ENCODE measurements around the gene CHST11. TPM values are rescaled to one million over a fixed set of nuclear protein-coding genes. Genes with fewer than 3 reads are reported as not detected.
A peak's percentile ranks its signal among the peaks of the same experiment; 100 is the strongest.

CHST11 gene
- total and polyA plus RNA-seq, 10 of the 15 experiments (the other 5 are each of a cell fraction or from before 2014, with no cell fraction given), result 1.9 to 38.1 (median 17.2) TPM

DNA sequence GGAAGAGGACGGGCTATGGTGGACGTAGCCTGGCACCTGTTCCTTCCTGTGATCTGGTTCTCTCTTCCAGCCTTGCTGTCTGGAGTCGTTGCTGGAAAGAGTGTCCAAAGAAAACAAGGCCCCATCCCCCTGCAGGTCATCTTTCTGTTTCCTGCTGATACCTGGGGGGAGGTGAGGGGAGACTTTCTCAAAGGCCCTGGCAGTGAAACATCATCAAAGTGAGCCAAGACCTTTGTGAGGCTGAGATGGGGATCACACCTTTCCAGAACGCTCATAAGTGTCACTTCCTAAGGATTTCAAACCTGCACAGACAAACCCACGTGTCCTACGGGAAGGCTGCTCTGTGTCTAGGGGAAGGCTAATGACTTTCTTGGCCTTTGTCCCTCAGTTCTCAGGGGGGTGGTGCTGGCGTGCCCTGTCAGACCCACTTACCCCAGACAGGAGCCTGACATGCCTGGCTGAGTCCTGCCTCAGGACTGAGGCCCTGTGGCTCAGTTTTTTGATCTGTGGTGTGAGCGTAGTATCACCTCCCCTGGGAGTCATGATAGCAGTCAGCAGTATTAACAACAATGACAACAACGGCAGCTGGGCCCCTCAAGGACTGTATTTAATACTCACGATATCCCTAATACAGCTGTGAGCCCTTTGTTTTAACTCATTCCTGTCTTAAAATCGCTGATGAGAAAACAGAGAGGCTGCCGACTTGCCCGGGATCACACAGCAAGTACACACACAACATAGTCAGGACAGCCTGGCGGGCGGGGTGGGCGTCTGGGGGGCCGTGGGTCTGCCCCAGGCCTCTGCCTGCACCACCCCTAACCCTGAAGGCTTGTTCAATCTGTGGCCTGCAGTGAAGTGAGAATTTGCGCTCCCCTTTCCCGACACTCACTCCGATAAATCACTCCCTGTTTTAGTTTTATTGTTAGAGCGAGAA, 266.1 kb downstream of the CHST11 start (continued):
- TF ChIP-seq NKRF (conservative IDR thresholded peaks at IDR 0.05) (no peak), RELB (IDR thresholded peaks at IDR 0.05; ENCODE audit: low read depth) (peak; percentile 43; the same call in 1 of the 2 replicates), TBL1XR1 (IDR thresholded peaks at IDR 0.05; ENCODE audit: low read depth, low read length) (no peak), HDGF (IDR thresholded peaks at IDR 0.05) (peak; percentile 41; the same call in 1 of the 2 replicates), NFYB (IDR thresholded peaks at IDR 0.05; ENCODE audit: insufficient read depth, low read depth, low read length) (no peak)

DNA sequence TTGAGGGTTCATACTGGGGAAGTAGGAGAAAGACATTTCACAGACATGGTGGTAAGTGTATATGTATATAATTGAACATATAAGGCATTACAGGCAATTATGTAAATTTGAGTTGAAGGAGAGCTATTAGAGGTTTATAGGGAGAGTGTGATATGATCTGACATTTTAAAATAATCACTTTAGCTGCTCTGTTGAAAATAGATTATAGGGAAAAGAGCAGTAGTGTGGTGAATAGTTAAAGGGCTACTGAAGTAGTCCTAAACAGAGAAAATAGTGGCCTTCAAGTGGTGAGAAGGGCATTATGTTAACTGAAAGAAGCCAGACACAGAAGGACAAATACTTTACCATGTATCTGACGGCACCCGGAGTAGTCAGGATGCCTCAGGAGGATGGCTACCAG, 267.1 kb downstream of the CHST11 start:
- no peak for DNase-seq (ENCODE audit: low read depth, low spot score)
- Histone ChIP-seq H3K27ac (ENCODE audit: control insufficient read depth, insufficient read depth) (no peak overlapping the region), H3K36me3 (ENCODE audit: control insufficient read depth in 2 of 2, insufficient read depth in 2 of 2, low read length in 1 of 2) (peaks cover 0 to 1% of the 10 kb centered on the region in 2 experiments; a peak in 2 of 4 replicates), H3K9me3 (replicated peaks; ENCODE audit: control insufficient read depth, insufficient read depth, low read length) (no peaks in the 10 kb centered on the region), H3K27me3 (replicated peaks in 1 of 2; ENCODE audit: control insufficient read depth in 2 of 2, insufficient read depth in 2 of 2, low read length in 1 of 2) (no peaks in the 10 kb centered on the region), H3K9ac (ENCODE audit: control insufficient read depth, insufficient read depth, low read length) (no peak overlapping the region), H3K4me1 (ENCODE audit: control insufficient read depth, insufficient read depth, low read length) (peaks cover 35% of the 10 kb centered on the region), H4K20me1 (ENCODE audit: control insufficient read depth, insufficient read depth) (no peaks in the 10 kb centered on the region), H3K4me3 (no peak overlapping the region), H3K4me2 (ENCODE audit: control insufficient read depth, insufficient read depth) (no peak overlapping the region), H3K79me2 (ENCODE audit: control insufficient read depth, insufficient read depth, low read length) (peaks cover 14% of the 10 kb centered on the region), H2AFZ (ENCODE audit: control insufficient read depth, low read depth, low read length) (no peak overlapping the region)
- POLR2A ChIA-PET, result no interaction called here
- SMC1A ChIA-PET (ENCODE audit: uncharacterized antibody, unreplicated experiment), result interaction anchor here (1.2 to 1.3 kb wide), 2 partner anchors 12 to 13 kb away, joined by 3 to 4 read pairs; no protein-coding TSS in a partner anchor
- no peak for FAIRE-seq
- 100% methylated on average over 2 of the region's 2 CpGs for WGBS (ENCODE audit: insufficient coverage, insufficient replicate concordance, low lambda C conversion rate, missing lambda C conversion rate)
- CTCF ChIA-PET, result no interaction called here
- intact Hi-C loops (cut with micrococcal nuclease; ENCODE audit: unreplicated experiment) (loop anchor here (5.0 kb wide), 1 partner anchor 72 kb away; no protein-coding TSS in a partner anchor), in situ Hi-C loops (cut with MboI) (no loop called here)
- no peak for ATAC-seq
- RAD21 ChIA-PET (ENCODE audit: unreplicated experiment), result no interaction called here
- BruUV-seq (replicated peaks), result no TSS peak
- TF ChIP-seq IRF4 (IDR thresholded peaks at IDR 0.05; ENCODE audit: low read depth, low read length) (no peak), SREBF2 (IDR thresholded peaks at IDR 0.05; ENCODE audit: low read length) (no peak), CHD4 (IDR thresholded peaks at IDR 0.05) (no peak), HDGF (IDR thresholded peaks at IDR 0.05) (no peak), NRF1 (conservative IDR thresholded peaks at IDR 0.05; ENCODE audit: low read depth, low read length) (no peak), TARDBP (IDR thresholded peaks at IDR 0.05; ENCODE audit: borderline replicate concordance) (no peak), ZBTB40 (IDR thresholded peaks at IDR 0.05; ENCODE audit: borderline replicate concordance) (no peak)
